CD4-positive, alpha-beta memory T cell (primary cell): Measurements from ENCODE around the gene MYDGF. TPM values are rescaled to one million over a fixed set of nuclear protein-coding genes. Genes with fewer than 3 reads are reported as not detected.

Source experiments
- CTCF ChIA-PET: fragments of 350-600 bp; sonication (Branson Sonifier 250); formaldehyde crosslinking; loops from one replicate; lab custom pipeline; 2021; ENCODE audit warnings: inconsistent platforms; ENCODE audit not compliant: partially characterized antibody; lab: Charles Lee
- POLR2A ChIA-PET: fragments of 350-600 bp; sonication (Branson Sonifier 250); formaldehyde crosslinking; loops from one replicate; lab custom pipeline; 2021; ENCODE audit not compliant: partially characterized antibody; lab: Charles Lee
- DNase-seq, 5 donors: peaks; one replicate each; pipeline versions ENCODE4 v3.0.0 to v3.0.0-alpha.2; 2020 to 2022; ENCODE audit warnings: mixed read lengths in 1 of 5
- H3K27ac ChIP-seq: one replicate; pipeline ENCODE4 v1.7.0; 2013; ENCODE audit warnings: low read depth, low read length
- H3K27me3 ChIP-seq: 2 replicates; pipeline ENCODE4 v1.7.0; 2013; ENCODE audit warnings: mild to moderate bottlenecking, low read length, moderate library complexity; ENCODE audit not compliant: insufficient read depth
- H3K36me3 ChIP-seq: 2 replicates; pipeline ENCODE4 v1.7.0; 2013; ENCODE audit warnings: mild to moderate bottlenecking, low read length, moderate library complexity; ENCODE audit not compliant: insufficient read depth
- H3K4me1 ChIP-seq: 2 replicates; pipeline ENCODE4 v1.7.0; 2013; ENCODE audit warnings: mild to moderate bottlenecking, low read length, moderate library complexity; ENCODE audit not compliant: insufficient read depth
- H3K4me3 ChIP-seq, 2 donors: one replicate each; pipeline ENCODE4 v1.7.0; 2013; ENCODE audit warnings: low read length in 2 of 2, mild to moderate bottlenecking in 1 of 2
- H3K9me3 ChIP-seq, 2 donors: one replicate each; pipeline ENCODE4 v1.7.0; 2013; ENCODE audit warnings: low read length in 2 of 2, control low read depth in 1 of 2; ENCODE audit not compliant: control insufficient read depth in 1 of 2
- H3K27ac Mint-ChIP-seq, 7 donors: one replicate each; pipeline ENCODE4 v1.8.0; 2020 to 2021; ENCODE audit warnings: mixed read lengths in 7 of 7, mild to moderate bottlenecking in 6 of 7, inconsistent platforms in 3 of 7, moderate library complexity in 3 of 7
- H3K27me3 Mint-ChIP-seq, 2 donors: one replicate each; pipeline ENCODE4 v1.8.0; 2020 to 2021; ENCODE audit warnings: mixed read lengths in 2 of 2
- H3K36me3 Mint-ChIP-seq, 2 donors: one replicate each; pipeline ENCODE4 v1.8.0; 2020 to 2021; ENCODE audit warnings: mixed read lengths in 2 of 2, inconsistent platforms in 1 of 2, mild to moderate bottlenecking in 1 of 2
- H3K4me1 Mint-ChIP-seq, 4 donors: one replicate each; pipeline ENCODE4 v1.8.0; 2020 to 2021; ENCODE audit warnings: mixed read lengths in 4 of 4, mild to moderate bottlenecking in 1 of 4
- H3K4me3 Mint-ChIP-seq, 8 donors: one replicate each; pipeline ENCODE4 v1.8.0; 2020 to 2021; ENCODE audit warnings: mixed read lengths in 8 of 8, mild to moderate bottlenecking in 7 of 8, moderate library complexity in 6 of 8, inconsistent platforms in 3 of 8
- H3K9me3 Mint-ChIP-seq, 8 donors: one replicate each; pipeline ENCODE4 v1.8.0; 2020 to 2021; ENCODE audit warnings: mixed read lengths in 8 of 8, mild to moderate bottlenecking in 5 of 8, inconsistent platforms in 3 of 8, moderate library complexity in 1 of 8
- intact Hi-C: fragments of 100-400 bp; cut with micrococcal nuclease; formaldehyde crosslinking; loops from one replicate; pipeline ENCODE4 v1.15.1; 2023
- polyA plus RNA-seq, 2 donors: library from polyadenylated mRNA; unstranded; fragments of 300-500 nt; fragmentation: Illumina TruSeq; gene quantifications; one replicate each; pipeline ENCODE4 v1.2.3, GENCODE V29; 2021
- total RNA-seq, 2 experiments: library from RNA; stranded (reverse); gene quantifications; one replicate each; pipeline ENCODE4 v1.2.3, GENCODE V29; 2021

MYDGF gene
- total and polyA plus RNA-seq, 4 experiments from 2014 or later: 43.0 to 199 (median 87.2) TPM

- no peak overlapping the region for H3K27ac ChIP-seq
- intact Hi-C loops: no loop called here
- Mint-ChIP-seq H3K36me3 (peaks cover 8 to 24% of the 10 kb centered on the region in 2 donors), H3K27ac (peak overlapping the region in 3 of 7 donors; percentile 15 to 42 (median 24)), H3K4me1 (peaks cover 0 to 11% (median 2%) of the 10 kb centered on the region in 4 donors), H3K27me3 (no peaks in the 10 kb centered on the region), H3K4me3 (no peak overlapping the region), H3K9me3 (no peaks in the 10 kb centered on the region)
- POLR2A ChIA-PET: interaction anchor here (1.5 kb wide), 1 partner anchor 8 kb away, joined by 3 read pairs; no protein-coding TSS in a partner anchor
- DNase-seq: no peak
- H3K4me1 ChIP-seq: no peaks in the 10 kb centered on the region
- no peaks in the 10 kb centered on the region for H3K9me3 ChIP-seq
- CTCF ChIA-PET: interaction anchor here (3.3 kb wide), 1 partner anchor 14 kb away, joined by 16 read pairs; no protein-coding TSS in a partner anchor
- H3K36me3 ChIP-seq: peaks cover 5% of the 10 kb centered on the region
- no peaks in the 10 kb centered on the region for H3K27me3 ChIP-seq
- no peak overlapping the region for H3K4me3 ChIP-seq
Measured at GRCh38 chr19:4650159-4650558, 20.0 kb downstream of the MYDGF start.

- no peak for DNase-seq
- Histone ChIP-seq H3K9me3 (no peaks in the 10 kb centered on the region), H3K27me3 (no peaks in the 10 kb centered on the region), H3K4me1 (no peaks in the 10 kb centered on the region), H3K4me3 (no peak overlapping the region), H3K36me3 (peaks cover 3% of the 10 kb centered on the region), H3K27ac (no peak overlapping the region)
- Mint-ChIP-seq H3K36me3 (peaks cover 2 to 17% of the 10 kb centered on the region in 2 donors), H3K4me3 (no peak overlapping the region), H3K27me3 (no peaks in the 10 kb centered on the region), H3K9me3 (no peaks in the 10 kb centered on the region), H3K4me1 (peaks cover 0 to 11% (median 3%) of the 10 kb centered on the region in 4 donors), H3K27ac (peak overlapping the region in 4 of 7 donors; percentile 14 to 66 (median 18))
- intact Hi-C loops: no loop called here
- POLR2A ChIA-PET: interaction anchor here (0.6 to 1.5 kb wide), 2 partner anchors 8 to 962 kb away, joined by 3 to 4 read pairs; no protein-coding TSS in a partner anchor
- CTCF ChIA-PET: interaction anchor here (3.3 kb wide), 1 partner anchor 13 kb away, joined by 16 read pairs; no protein-coding TSS in a partner anchor
Measured at GRCh38 chr19:4649392-4650047, 20.6 kb downstream of the MYDGF start.

GRCh38 chr19:4647676-4648644, 22.2 kb downstream of the MYDGF start:
- Mint-ChIP-seq H3K4me3 (no peak overlapping the region), H3K27me3 (no peaks in the 10 kb centered on the region), H3K4me1 (peaks cover 0 to 11% (median 3%) of the 10 kb centered on the region in 4 donors), H3K36me3 (peaks cover 0 to 16% of the 10 kb centered on the region in 2 donors), H3K27ac (peak overlapping the region in 1 of 7 donors; percentile 36), H3K9me3 (no peaks in the 10 kb centered on the region)
- DNase-seq: no peak
- Histone ChIP-seq H3K36me3 (no peaks in the 10 kb centered on the region), H3K27me3 (no peaks in the 10 kb centered on the region), H3K4me3 (no peak overlapping the region), H3K27ac (no peak overlapping the region), H3K9me3 (no peaks in the 10 kb centered on the region), H3K4me1 (no peaks in the 10 kb centered on the region)
- POLR2A ChIA-PET: no interaction called here
- intact Hi-C loops: no loop called here
- CTCF ChIA-PET: interaction anchor here (3.3 kb wide), 1 partner anchor 11 kb away, joined by 16 read pairs; no protein-coding TSS in a partner anchor

GRCh38 chr19:4645718-4646117, 24.4 kb downstream of the MYDGF start:
- Histone ChIP-seq H3K36me3 (no peaks in the 10 kb centered on the region), H3K27me3 (no peaks in the 10 kb centered on the region), H3K27ac (no peak overlapping the region), H3K4me3 (no peak overlapping the region), H3K9me3 (no peaks in the 10 kb centered on the region), H3K4me1 (peaks cover 9% of the 10 kb centered on the region)
- ChIA-PET CTCF (interaction anchor here (1.8 kb wide), 1 partner anchor 9 kb away, joined by 15 read pairs; no protein-coding TSS in a partner anchor), POLR2A (no interaction called here)
- Mint-ChIP-seq H3K4me3 (peak overlapping the region in 1 of 8 donors; percentile 46), H3K4me1 (peaks cover 4 to 19% (median 7%) of the 10 kb centered on the region in 4 donors), H3K9me3 (no peaks in the 10 kb centered on the region), H3K27me3 (no peaks in the 10 kb centered on the region), H3K36me3 (peaks cover 0 to 15% of the 10 kb centered on the region in 2 donors), H3K27ac (peak overlapping the region in 1 of 7 donors; percentile 24)
- intact Hi-C loops: no loop called here
- DNase-seq: no peak

- Histone ChIP-seq H3K4me3 (no peak overlapping the region), H3K9me3 (no peaks in the 10 kb centered on the region), H3K27me3 (no peaks in the 10 kb centered on the region), H3K27ac (no peak overlapping the region), H3K4me1 (peaks cover 30% of the 10 kb centered on the region), H3K36me3 (no peaks in the 10 kb centered on the region)
- Mint-ChIP-seq H3K4me1 (peaks cover 8 to 31% (median 22%) of the 10 kb centered on the region in 4 donors), H3K9me3 (no peaks in the 10 kb centered on the region), H3K27ac (peak overlapping the region in 2 of 7 donors; percentile 12 to 66), H3K4me3 (peak overlapping the region in 4 of 8 donors; percentile 25 to 55 (median 31)), H3K36me3 (peaks cover 0 to 9% of the 10 kb centered on the region in 2 donors), H3K27me3 (no peaks in the 10 kb centered on the region)
- CTCF ChIA-PET: no interaction called here
- POLR2A ChIA-PET: interaction anchor here (1.0 to 1.3 kb wide), 2 partner anchors 8 to 27 kb away, joined by 3 read pairs; no protein-coding TSS in a partner anchor
- intact Hi-C loops: no loop called here
- DNase-seq: no peak
Measured at GRCh38 chr19:4642625-4643024, 27.5 kb downstream of the MYDGF start.

GRCh38 chr19:4641132-4641531, 29.0 kb downstream of the MYDGF start:
- H3K36me3 ChIP-seq: no peaks in the 10 kb centered on the region
- peaks cover 36% of the 10 kb centered on the region for H3K4me1 ChIP-seq
- peak overlapping the region in 6 of 8 donors; percentile 6 to 64 (median 38) for H3K4me3 Mint-ChIP-seq
- H3K27ac Mint-ChIP-seq: peak overlapping the region in 5 of 7 donors; percentile 7 to 72 (median 38)
- no peaks in the 10 kb centered on the region for H3K9me3 Mint-ChIP-seq
- H3K36me3 Mint-ChIP-seq: peaks cover 0 to 5% of the 10 kb centered on the region in 2 donors
- ChIA-PET CTCF (no interaction called here), POLR2A (interaction anchor here (1.3 kb wide), 1 partner anchor 9 kb away, joined by 3 read pairs; no protein-coding TSS in a partner anchor)
- no peaks in the 10 kb centered on the region for H3K9me3 ChIP-seq
- no peak for DNase-seq
- H3K27me3 ChIP-seq: no peaks in the 10 kb centered on the region
- intact Hi-C loops: no loop called here
- H3K27ac ChIP-seq: peak overlapping the region; percentile 78
- no peak overlapping the region for H3K4me3 ChIP-seq
- H3K27me3 Mint-ChIP-seq: no peaks in the 10 kb centered on the region
- peaks cover 9 to 41% (median 27%) of the 10 kb centered on the region in 4 donors for H3K4me1 Mint-ChIP-seq
